GM18499 (cell line): Measurements from ENCODE around the gene LRRC41.
"Not testable (repeated sequence)": the region's sequence is repeated elsewhere in the genome, so short reads cannot be mapped to it uniquely, and the experiment has no call there.

Experiments
- ATAC-seq: cut with Tn5 transposase; IDR thresholded peaks from one replicate; pipeline ENCODE4 v1.9.1; 2021; ENCODE audit warnings: moderate number of reproducible peaks; ENCODE audit not compliant: insufficient read depth, unreplicated experiment

LRRC41 gene

GRCh38 chr1:46303038-46303871 lies at the start of gene LRRC41, which contains the start of gene UQCRH:
Gene LRRC41 (minus strand): TSS chr1:46303616. CDS start chr1:46303322, 294 bp downstream.
Gene UQCRH (plus strand): TSS chr1:46303698. CDS start chr1:46303767, 69 bp downstream.
- ATAC-seq, result peak; percentile 56

- no peak for ATAC-seq
Observed at GRCh38 chr1:46352363-46352762, 48.9 kb upstream of the LRRC41 start.

- ATAC-seq, result no peak
Observed at GRCh38 chr1:46345281-46345680, 41.9 kb upstream of the LRRC41 start.

GRCh38 chr1:46344481-46344880 lies 41.1 kb upstream of the LRRC41 start:
- ATAC-seq, result no peak

- no peak for ATAC-seq
Observed at GRCh38 chr1:46343705-46344104, 40.3 kb upstream of the LRRC41 start.

- no peak for ATAC-seq
Observed at GRCh38 chr1:46343351-46343695, 39.9 kb upstream of the LRRC41 start.

GRCh38 chr1:46342677-46343350 lies 39.4 kb upstream of the LRRC41 start:
- no peak for ATAC-seq

GRCh38 chr1:46342084-46342656 lies 38.8 kb upstream of the LRRC41 start:
- no peak for ATAC-seq

GRCh38 chr1:46341222-46342083 lies 38.0 kb upstream of the LRRC41 start:
- ATAC-seq, result no peak

GRCh38 chr1:46340404-46341221 lies 37.2 kb upstream of the LRRC41 start, which contains the start of gene NSUN4:
Gene NSUN4 (plus strand): TSS chr1:46340807. CDS start chr1:46340827, 20 bp downstream.
- ATAC-seq, result no peak

GRCh38 chr1:46337409-46337808 lies 34.0 kb upstream of the LRRC41 start:
- ATAC-seq, result not testable (repeated sequence)

- no peak for ATAC-seq
Observed at GRCh38 chr1:46335081-46335480, 31.7 kb upstream of the LRRC41 start.

GRCh38 chr1:46334030-46334384 lies 30.6 kb upstream of the LRRC41 start:
- ATAC-seq, result no peak

- no peak for ATAC-seq
Observed at GRCh38 chr1:46333300-46334029, 30.0 kb upstream of the LRRC41 start.

GRCh38 chr1:46331786-46332540 lies 28.5 kb upstream of the LRRC41 start:
- not testable (repeated sequence) for ATAC-seq

- not testable (repeated sequence) for ATAC-seq
Observed at GRCh38 chr1:46330381-46330780, 27.0 kb upstream of the LRRC41 start.

GRCh38 chr1:46329807-46330206 lies 26.4 kb upstream of the LRRC41 start:
- not testable (repeated sequence) for ATAC-seq

- ATAC-seq, result not testable (repeated sequence)
Observed at GRCh38 chr1:46328182-46328581, 24.8 kb upstream of the LRRC41 start.
